ENCODE results near the gene NKAIN2.
"Not testable (repeated sequence)": the region's sequence is repeated elsewhere in the genome, so short reads cannot be mapped to it uniquely, and the experiment has no call there.

NKAIN2 gene

DNA sequence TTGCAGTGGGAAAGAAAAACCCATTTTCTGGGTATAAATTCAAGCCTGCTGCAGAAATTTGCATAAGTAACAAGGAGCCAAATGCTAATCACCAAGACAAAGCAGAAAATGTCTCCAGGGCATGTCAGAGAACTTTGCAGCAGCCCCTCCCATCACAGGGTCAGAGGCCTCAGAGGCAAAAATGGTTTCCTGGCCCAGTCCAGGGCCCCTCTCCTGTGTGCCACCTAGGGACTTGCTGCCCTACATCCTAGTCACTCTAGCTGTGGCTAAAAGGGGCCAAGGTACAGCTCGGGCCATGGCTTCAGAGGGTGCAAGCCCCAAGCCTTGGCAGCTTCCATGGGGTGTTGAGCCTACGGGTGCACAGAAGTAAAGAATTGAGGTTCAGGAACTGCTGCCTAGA is 497.2 kb downstream of the NKAIN2 start:
- not testable (repeated sequence) for H3K4ac ChIP-seq (ENCODE audit: low read depth, low read length); H3K23ac ChIP-seq (ENCODE audit: low read length); H2BK5ac ChIP-seq (ENCODE audit: low read length); H3K36me3 ChIP-seq (ENCODE audit: control insufficient read depth, insufficient read depth, low read length); H3K9ac ChIP-seq (ENCODE audit: low read length); H3K79me2 ChIP-seq (ENCODE audit: control insufficient read depth, insufficient read depth, low read length); DNase-seq; H2BK15ac ChIP-seq (replicated peaks; ENCODE audit: low read depth); H2BK120ac ChIP-seq (ENCODE audit: low read depth, low read length); H2AK5ac ChIP-seq (ENCODE audit: low read length); H3K4me2 ChIP-seq (ENCODE audit: low read length); H3K27ac ChIP-seq (ENCODE audit: low read depth, low read length); H4K8ac ChIP-seq (ENCODE audit: low read depth, low read length); H3K79me1 ChIP-seq (ENCODE audit: low read length); H3K18ac ChIP-seq (ENCODE audit: low read length); H3K4me3 ChIP-seq (ENCODE audit: low read length); H3K56ac ChIP-seq (ENCODE audit: low read length); H4K5ac ChIP-seq (ENCODE audit: low read length); H3K27me3 ChIP-seq (ENCODE audit: insufficient read depth, low read length, poor library complexity); H3K4me1 ChIP-seq (ENCODE audit: control insufficient read depth, low read depth, low read length)
- no CpG with 5 or more reads among the region's 2 CpGs for WGBS (ENCODE audit: extremely low coverage, insufficient coverage, low lambda C conversion rate)

GRCh38 chr6:124303971-124304370 is 500.3 kb downstream of the NKAIN2 start:
- Histone ChIP-seq H3K4me3 (ENCODE audit: low read length) (no peak overlapping the region), H3K4me1 (ENCODE audit: control insufficient read depth, low read depth, low read length) (no peaks in the 10 kb centered on the region), H3K23ac (ENCODE audit: low read length) (no peak overlapping the region), H3K36me3 (ENCODE audit: control insufficient read depth, insufficient read depth, low read length) (no peaks in the 10 kb centered on the region), H2BK15ac (replicated peaks; ENCODE audit: low read depth) (no peak overlapping the region), H3K27me3 (ENCODE audit: insufficient read depth, low read length, poor library complexity) (no peaks in the 10 kb centered on the region), H4K8ac (ENCODE audit: low read depth, low read length) (no peak overlapping the region), H3K4me2 (ENCODE audit: low read length) (no peak overlapping the region), H4K5ac (ENCODE audit: low read length) (no peak overlapping the region), H3K79me1 (ENCODE audit: low read length) (no peaks in the 10 kb centered on the region), H3K9ac (ENCODE audit: low read length) (no peak overlapping the region), H3K18ac (ENCODE audit: low read length) (no peak overlapping the region), H3K4ac (ENCODE audit: low read depth, low read length) (no peak overlapping the region), H3K56ac (ENCODE audit: low read length) (no peak overlapping the region), H2AK5ac (ENCODE audit: low read length) (no peak overlapping the region), H3K27ac (ENCODE audit: low read depth, low read length) (no peak overlapping the region), H3K79me2 (ENCODE audit: control insufficient read depth, insufficient read depth, low read length) (no peaks in the 10 kb centered on the region), H2BK120ac (ENCODE audit: low read depth, low read length) (no peak overlapping the region), H2BK5ac (ENCODE audit: low read length) (no peak overlapping the region)
- no peak for DNase-seq
- no CpG with 5 or more reads among the region's 2 CpGs for WGBS (ENCODE audit: extremely low coverage, insufficient coverage, low lambda C conversion rate)

DNA sequence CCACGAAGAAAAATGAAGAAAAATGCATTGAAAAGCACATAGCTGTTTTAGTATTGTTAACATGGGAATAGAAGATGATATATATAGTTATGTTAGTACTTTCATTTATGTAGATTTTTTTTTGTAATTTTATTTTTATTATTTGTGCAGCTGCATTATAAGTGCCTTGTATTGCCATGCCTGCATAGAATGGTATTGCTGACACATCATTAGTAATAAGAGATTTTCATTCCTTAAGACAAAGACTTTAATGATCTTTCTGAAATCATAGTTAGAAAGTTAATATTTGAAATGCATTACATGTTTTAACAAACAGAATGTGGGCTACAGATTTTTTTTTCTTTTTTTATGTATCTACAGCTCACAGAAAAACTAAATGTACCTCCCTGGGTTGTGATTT is 506.5 kb downstream of the NKAIN2 start:
- Histone ChIP-seq H3K79me2 (ENCODE audit: control insufficient read depth, insufficient read depth, low read length) (no peaks in the 10 kb centered on the region), H3K27me3 (ENCODE audit: insufficient read depth, low read length, poor library complexity) (no peaks in the 10 kb centered on the region), H2BK5ac (ENCODE audit: low read length) (no peak overlapping the region), H4K5ac (ENCODE audit: low read length) (no peak overlapping the region), H3K36me3 (ENCODE audit: control insufficient read depth, insufficient read depth, low read length) (no peaks in the 10 kb centered on the region), H3K4me3 (ENCODE audit: low read length) (no peak overlapping the region), H3K56ac (ENCODE audit: low read length) (no peak overlapping the region), H2BK15ac (replicated peaks; ENCODE audit: low read depth) (no peak overlapping the region), H3K4me1 (ENCODE audit: control insufficient read depth, low read depth, low read length) (no peaks in the 10 kb centered on the region), H3K4ac (ENCODE audit: low read depth, low read length) (no peak overlapping the region), H3K79me1 (ENCODE audit: low read length) (no peaks in the 10 kb centered on the region), H3K18ac (ENCODE audit: low read length) (no peak overlapping the region), H3K27ac (ENCODE audit: low read depth, low read length) (no peak overlapping the region), H4K8ac (ENCODE audit: low read depth, low read length) (no peak overlapping the region), H3K9ac (ENCODE audit: low read length) (no peak overlapping the region), H3K23ac (ENCODE audit: low read length) (no peak overlapping the region), H2BK120ac (ENCODE audit: low read depth, low read length) (no peak overlapping the region), H3K4me2 (ENCODE audit: low read length) (no peak overlapping the region), H2AK5ac (ENCODE audit: low read length) (no peak overlapping the region)
- no CpG with 5 or more reads among the region's 1 CpG for WGBS (ENCODE audit: extremely low coverage, insufficient coverage, low lambda C conversion rate)
- DNase-seq: no peak

DNA sequence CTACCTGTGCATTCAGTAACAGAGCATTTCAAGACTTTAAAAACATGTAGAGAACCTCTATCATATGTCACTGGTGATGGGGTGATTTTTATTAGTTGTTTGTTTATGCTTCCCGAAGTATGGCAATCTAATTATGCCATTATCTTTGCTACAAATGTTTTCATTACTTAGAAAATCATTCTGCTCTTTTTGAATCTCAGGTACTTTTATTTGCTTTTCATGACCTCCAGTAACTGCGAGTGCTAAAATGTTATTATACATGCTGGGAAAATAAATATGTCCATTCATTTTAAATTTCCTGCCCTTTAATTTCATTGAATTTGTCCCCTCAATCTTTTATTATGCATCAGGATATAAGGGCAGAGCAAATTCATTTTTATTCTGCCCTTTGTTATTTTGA is 515.7 kb downstream of the NKAIN2 start:
- no peaks in the 10 kb centered on the region for H3K36me3 ChIP-seq (ENCODE audit: control insufficient read depth, insufficient read depth, low read length)
- H3K79me2 ChIP-seq (ENCODE audit: control insufficient read depth, insufficient read depth, low read length): no peaks in the 10 kb centered on the region
- H2BK120ac ChIP-seq (ENCODE audit: low read depth, low read length): no peak overlapping the region
- WGBS (ENCODE audit: extremely low coverage, insufficient coverage, low lambda C conversion rate): no CpG with 5 or more reads among the region's 2 CpGs
- no peak overlapping the region for H2BK15ac ChIP-seq (replicated peaks; ENCODE audit: low read depth)
- no peak overlapping the region for H2AK5ac ChIP-seq (ENCODE audit: low read length)
- H3K4me1 ChIP-seq (ENCODE audit: control insufficient read depth, low read depth, low read length): no peaks in the 10 kb centered on the region
- H3K4ac ChIP-seq (ENCODE audit: low read depth, low read length): no peak overlapping the region
- no peak overlapping the region for H3K23ac ChIP-seq (ENCODE audit: low read length)
- H3K4me2 ChIP-seq (ENCODE audit: low read length): no peak overlapping the region
- H3K27ac ChIP-seq (ENCODE audit: low read depth, low read length): no peak overlapping the region
- no peak for DNase-seq
- H3K4me3 ChIP-seq (ENCODE audit: low read length): no peak overlapping the region
- H3K56ac ChIP-seq (ENCODE audit: low read length): no peak overlapping the region
- no peak overlapping the region for H2BK5ac ChIP-seq (ENCODE audit: low read length)
- H3K27me3 ChIP-seq (ENCODE audit: insufficient read depth, low read length, poor library complexity): no peaks in the 10 kb centered on the region
- H3K79me1 ChIP-seq (ENCODE audit: low read length): no peaks in the 10 kb centered on the region
- no peak overlapping the region for H3K18ac ChIP-seq (ENCODE audit: low read length)
- no peak overlapping the region for H4K8ac ChIP-seq (ENCODE audit: low read depth, low read length)
- H3K9ac ChIP-seq (ENCODE audit: low read length): no peak overlapping the region
- H4K5ac ChIP-seq (ENCODE audit: low read length): no peak overlapping the region

- H2BK5ac ChIP-seq (ENCODE audit: low read length): no peak overlapping the region
- no peak overlapping the region for H3K27ac ChIP-seq (ENCODE audit: low read depth, low read length)
- H4K5ac ChIP-seq (ENCODE audit: low read length): no peak overlapping the region
- H4K8ac ChIP-seq (ENCODE audit: low read depth, low read length): no peak overlapping the region
- H2AK5ac ChIP-seq (ENCODE audit: low read length): no peak overlapping the region
- H3K18ac ChIP-seq (ENCODE audit: low read length): no peak overlapping the region
- H2BK120ac ChIP-seq (ENCODE audit: low read depth, low read length): no peak overlapping the region
- H3K79me1 ChIP-seq (ENCODE audit: low read length): no peaks in the 10 kb centered on the region
- no peak overlapping the region for H2BK15ac ChIP-seq (replicated peaks; ENCODE audit: low read depth)
- H3K36me3 ChIP-seq (ENCODE audit: control insufficient read depth, insufficient read depth, low read length): no peaks in the 10 kb centered on the region
- H3K27me3 ChIP-seq (ENCODE audit: insufficient read depth, low read length, poor library complexity): no peaks in the 10 kb centered on the region
- no peaks in the 10 kb centered on the region for H3K4me1 ChIP-seq (ENCODE audit: control insufficient read depth, low read depth, low read length)
- H3K4ac ChIP-seq (ENCODE audit: low read depth, low read length): no peak overlapping the region
- H3K9ac ChIP-seq (ENCODE audit: low read length): no peak overlapping the region
- H3K4me2 ChIP-seq (ENCODE audit: low read length): no peak overlapping the region
- H3K79me2 ChIP-seq (ENCODE audit: control insufficient read depth, insufficient read depth, low read length): no peaks in the 10 kb centered on the region
- no peak overlapping the region for H3K56ac ChIP-seq (ENCODE audit: low read length)
- no peak for DNase-seq
- H3K4me3 ChIP-seq (ENCODE audit: low read length): no peak overlapping the region
- H3K23ac ChIP-seq (ENCODE audit: low read length): no peak overlapping the region
Measured at GRCh38 chr6:124324237-124324636, 520.6 kb downstream of the NKAIN2 start.

DNA sequence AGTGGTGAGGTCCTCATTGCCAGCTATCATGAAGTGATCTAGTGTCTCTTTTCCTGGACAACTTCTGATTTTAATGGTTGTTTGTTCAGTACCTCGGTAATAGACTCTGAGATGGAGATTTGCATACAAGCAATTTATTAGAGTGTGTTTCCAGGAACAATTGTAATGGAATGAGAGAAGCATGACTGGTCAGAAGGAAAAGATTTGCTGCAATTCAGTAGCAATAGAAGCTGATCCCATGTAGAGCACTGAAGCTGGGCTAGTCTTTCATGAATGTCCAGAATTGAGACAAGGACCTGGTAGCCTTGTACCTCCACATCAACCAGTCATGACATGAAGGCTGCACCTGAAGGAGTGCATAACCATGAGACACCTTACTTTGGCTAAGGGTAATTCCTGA is 526.5 kb downstream of the NKAIN2 start:
- Histone ChIP-seq H3K4me1 (ENCODE audit: control insufficient read depth, low read depth, low read length) (no peaks in the 10 kb centered on the region), H2AK5ac (ENCODE audit: low read length) (no peak overlapping the region), H3K9ac (ENCODE audit: low read length) (no peak overlapping the region), H3K79me1 (ENCODE audit: low read length) (no peaks in the 10 kb centered on the region), H3K4me2 (ENCODE audit: low read length) (no peak overlapping the region), H3K27ac (ENCODE audit: low read depth, low read length) (no peak overlapping the region), H3K36me3 (ENCODE audit: control insufficient read depth, insufficient read depth, low read length) (no peaks in the 10 kb centered on the region), H3K4me3 (ENCODE audit: low read length) (no peak overlapping the region), H4K5ac (ENCODE audit: low read length) (no peak overlapping the region), H3K18ac (ENCODE audit: low read length) (no peak overlapping the region), H2BK15ac (replicated peaks; ENCODE audit: low read depth) (no peak overlapping the region), H3K23ac (ENCODE audit: low read length) (no peak overlapping the region), H3K4ac (ENCODE audit: low read depth, low read length) (no peak overlapping the region), H2BK5ac (ENCODE audit: low read length) (no peak overlapping the region), H3K27me3 (ENCODE audit: insufficient read depth, low read length, poor library complexity) (no peaks in the 10 kb centered on the region), H2BK120ac (ENCODE audit: low read depth, low read length) (no peak overlapping the region), H3K79me2 (ENCODE audit: control insufficient read depth, insufficient read depth, low read length) (no peaks in the 10 kb centered on the region), H4K8ac (ENCODE audit: low read depth, low read length) (no peak overlapping the region), H3K56ac (ENCODE audit: low read length) (no peak overlapping the region)
- WGBS (ENCODE audit: extremely low coverage, insufficient coverage, low lambda C conversion rate): no CpG with 5 or more reads among the region's 1 CpG
- no peak for DNase-seq
